22Rv1 (cell line): ENCODE results near the gene PPP3CA.

Experiments
- ZFX ChIP-seq: fragments of 450-650 bp; IDR thresholded peaks from 2 replicates; pipeline ENCODE4 v1.6.1; 2017; ENCODE audit warnings: antibody characterized with exemption, borderline replicate concordance
- TF ChIP-seq, protein P1 (sequence below): fragments of 450-650 bp; IDR thresholded peaks from 2 replicates; pipeline ENCODE4 v1.5.1; 2017; ENCODE audit warnings: mild to moderate bottlenecking

DNA sequence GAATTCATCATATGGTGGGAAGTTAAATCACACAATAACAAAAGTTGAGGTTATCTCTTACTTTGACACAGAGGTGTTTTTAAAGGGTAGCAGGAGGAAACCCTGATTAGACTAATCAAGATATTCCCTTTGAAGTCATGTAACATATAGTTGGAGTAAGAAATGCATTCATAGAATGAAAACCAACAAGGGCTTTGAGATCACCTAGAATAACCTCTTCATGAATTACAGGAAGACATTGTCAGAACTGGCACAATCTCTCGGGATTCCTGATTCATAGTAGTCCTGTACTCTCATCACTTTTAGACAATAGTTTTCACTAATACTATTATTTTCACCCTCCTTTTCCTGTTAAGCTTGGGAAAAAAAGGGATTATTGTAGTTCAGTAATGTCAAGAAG, 170.2 kb downstream of the PPP3CA start:
- TF ChIP-seq, protein P1, sequence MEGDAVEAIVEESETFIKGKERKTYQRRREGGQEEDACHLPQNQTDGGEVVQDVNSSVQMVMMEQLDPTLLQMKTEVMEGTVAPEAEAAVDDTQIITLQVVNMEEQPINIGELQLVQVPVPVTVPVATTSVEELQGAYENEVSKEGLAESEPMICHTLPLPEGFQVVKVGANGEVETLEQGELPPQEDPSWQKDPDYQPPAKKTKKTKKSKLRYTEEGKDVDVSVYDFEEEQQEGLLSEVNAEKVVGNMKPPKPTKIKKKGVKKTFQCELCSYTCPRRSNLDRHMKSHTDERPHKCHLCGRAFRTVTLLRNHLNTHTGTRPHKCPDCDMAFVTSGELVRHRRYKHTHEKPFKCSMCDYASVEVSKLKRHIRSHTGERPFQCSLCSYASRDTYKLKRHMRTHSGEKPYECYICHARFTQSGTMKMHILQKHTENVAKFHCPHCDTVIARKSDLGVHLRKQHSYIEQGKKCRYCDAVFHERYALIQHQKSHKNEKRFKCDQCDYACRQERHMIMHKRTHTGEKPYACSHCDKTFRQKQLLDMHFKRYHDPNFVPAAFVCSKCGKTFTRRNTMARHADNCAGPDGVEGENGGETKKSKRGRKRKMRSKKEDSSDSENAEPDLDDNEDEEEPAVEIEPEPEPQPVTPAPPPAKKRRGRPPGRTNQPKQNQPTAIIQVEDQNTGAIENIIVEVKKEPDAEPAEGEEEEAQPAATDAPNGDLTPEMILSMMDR: no peak
- no peak for TF ChIP-seq ZFX
